HepG2 (cell line): ENCODE measurements around the gene TEAD1. TPM values are rescaled to one million over a fixed set of nuclear protein-coding genes. Genes with fewer than 3 reads are reported as not detected.

Source experiments
- ARID5B ChIP-seq: IDR thresholded peaks from 2 replicates; pipeline ENCODE4 v1.4.0; 2020; ENCODE audit warnings: mild to moderate bottlenecking, missing genetic modification reagents
- MED8 ChIP-seq: sonication (generic); formaldehyde crosslinking; IDR thresholded peaks from 2 replicates; pipeline ENCODE4 v1.8.1; 2023; ENCODE audit warnings: mild to moderate bottlenecking, missing genetic modification reagents; ENCODE audit not compliant: insufficient replicate concordance
- ZNF512 ChIP-seq: sonication (generic); formaldehyde crosslinking; IDR thresholded peaks from 2 replicates; pipeline ENCODE4 v1.4.0; 2020; ENCODE audit warnings: mild to moderate bottlenecking, missing genetic modification reagents
- ZNF660 ChIP-seq: sonication (generic); formaldehyde crosslinking; IDR thresholded peaks from 2 replicates; pipeline ENCODE4 v1.5.1; 2020; ENCODE audit warnings: mild to moderate bottlenecking, low read depth, missing genetic modification reagents, borderline replicate concordance
- polyA plus RNA-seq, 8 experiments: library from polyadenylated mRNA; depleted of rRNA in 3 of 8; stranded (reverse) in 7 of 8; unstranded in 1 of 8; fragments of >200 nt; fragmentation: Illumina TruSeq in 4 of 8; extraction: Trizol in 4 of 8; gene quantifications; 2 replicates each; pipeline versions ENCODE4 v1.2.1 to v1.2.3, GENCODE V29; 2011 to 2016; ENCODE audit warnings: low read depth in 4 of 8, missing spikeins in 1 of 8, mixed read lengths in 1 of 8; ENCODE audit not compliant: insufficient read depth in 1 of 8
- total RNA-seq, 5 experiments: library from RNA; depleted of rRNA; stranded (reverse); fragments of >200 nt; fragmentation: Illumina TruSeq; extraction: Trizol; gene quantifications; 2 replicates each; pipeline ENCODE4 v1.2.3, GENCODE V29; 2016; ENCODE audit warnings: low read depth in 1 of 5
- TF ChIP-seq, protein P1 (sequence below): sonication (generic); formaldehyde crosslinking; IDR thresholded peaks from 2 replicates; pipeline ENCODE4 v1.8.0; 2022; ENCODE audit warnings: mild to moderate bottlenecking, missing genetic modification reagents, borderline replicate concordance

The TEAD1 gene
- total and polyA plus RNA-seq, 2 of the 13 experiments (the other 11 are each of a cell fraction or from before 2014, with no cell fraction given): 20.1 to 30.5 TPM

DNA sequence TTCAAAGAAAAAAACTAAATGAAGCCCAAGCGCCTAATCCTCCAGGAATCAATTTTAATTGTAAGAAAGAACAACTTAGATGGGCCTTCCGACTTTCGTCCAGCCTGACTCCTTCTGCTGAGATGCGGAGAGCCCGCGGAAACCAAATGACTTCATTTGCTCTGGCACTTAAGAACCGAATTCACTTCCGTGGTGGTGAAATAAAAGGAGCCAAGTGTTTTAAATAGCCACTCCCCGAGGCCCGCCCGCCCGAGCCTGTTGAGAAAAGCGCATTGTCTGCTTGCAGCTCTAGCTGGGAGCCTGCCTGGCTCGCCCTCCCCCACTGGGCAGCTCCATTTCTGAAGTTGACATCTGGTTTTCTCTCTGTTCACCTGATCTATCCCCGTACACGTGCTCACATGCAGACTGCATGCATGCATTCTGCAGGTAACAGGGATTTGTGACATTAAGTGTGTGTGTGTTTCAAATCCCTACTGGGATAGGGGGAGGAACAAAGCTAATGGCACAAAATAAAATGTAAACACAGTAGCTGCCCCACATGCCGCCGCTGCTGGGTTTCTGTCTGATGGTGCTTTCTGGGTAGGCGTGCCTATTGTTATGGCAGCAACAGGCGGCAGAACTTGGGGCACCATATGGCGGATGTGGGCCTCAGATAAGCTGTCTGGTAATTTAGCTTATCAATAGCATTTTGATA lies 6.2 kb downstream of the TEAD1 start (continued):
- TF ChIP-seq, protein P1, sequence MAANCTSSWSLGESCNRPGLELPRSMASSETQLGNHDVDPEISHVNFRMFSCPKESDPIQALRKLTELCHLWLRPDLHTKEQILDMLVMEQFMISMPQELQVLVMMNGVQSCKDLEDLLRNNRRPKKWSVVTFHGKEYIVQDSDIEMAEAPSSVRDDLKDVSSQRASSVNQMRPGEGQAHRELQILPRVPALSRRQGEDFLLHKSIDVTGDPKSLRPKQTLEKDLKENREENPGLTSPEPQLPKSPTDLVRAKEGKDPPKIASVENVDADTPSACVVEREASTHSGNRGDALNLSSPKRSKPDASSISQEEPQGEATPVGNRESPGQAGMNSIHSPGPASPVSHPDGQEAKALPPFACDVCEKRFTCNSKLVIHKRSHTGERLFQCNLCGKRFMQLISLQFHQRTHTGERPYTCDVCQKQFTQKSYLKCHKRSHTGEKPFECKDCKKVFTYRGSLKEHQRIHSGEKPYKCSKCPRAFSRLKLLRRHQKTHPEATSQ (CRISPR knock-in tag): no peak
- no peak for TF ChIP-seq ZNF660 (CRISPR knock-in tag)
- TF ChIP-seq ZNF512 (CRISPR knock-in tag): no peak
- peak; percentile 30 for TF ChIP-seq MED8 (CRISPR knock-in tag)
- 0 out of 2 replicates have a peak, but pooled peaks have one; percentile 8 for TF ChIP-seq ARID5B (CRISPR knock-in tag)
- TF ChIP-seq, all 625 proteins: peak for 3
